Measurements from ENCODE around the gene PLIN1. TPM values are rescaled to one million over a fixed set of nuclear protein-coding genes. Genes with fewer than 3 reads are reported as not detected.

Gene PLIN1
- total and polyA plus RNA-seq, 10 of the 15 experiments (the other 5 are each of a cell fraction or from before 2014, with no cell fraction given) = 0.05 to 0.13 (median 0.09) TPM; not detected in 6

GRCh38 chr15:89664441-89665350, 14.5 kb downstream of the PLIN1 start:
- no peak overlapping the region for H3K27ac ChIP-seq (ENCODE audit: control insufficient read depth, insufficient read depth)
- TF ChIP-seq WRNIP1 (IDR thresholded peaks at IDR 0.05; ENCODE audit: borderline replicate concordance, low read depth, low read length) (no peak), RBBP5 (conservative IDR thresholded peaks at IDR 0.05) (no peak), IRF3 (IDR thresholded peaks at IDR 0.05) (no peak), EZH2 (IDR thresholded peaks at IDR 0.05; ENCODE audit: borderline replicate concordance, control insufficient read depth, low read depth, low read length) (no peak), LARP7 (IDR thresholded peaks at IDR 0.05) (no peak), POLR2AphosphoS5 (IDR thresholded peaks at IDR 0.05; ENCODE audit: low read length) (no peak), MYB (IDR thresholded peaks at IDR 0.05; ENCODE audit: borderline replicate concordance, low read depth, low read length) (no peak), FOS (IDR thresholded peaks at IDR 0.05; ENCODE audit: borderline replicate concordance, extremely low read depth, insufficient read length) (no peak), ZBED1 (IDR thresholded peaks at IDR 0.05; ENCODE audit: borderline replicate concordance) (no peak), REST (IDR thresholded peaks at IDR 0.05; ENCODE audit: low read depth, low read length) (no peak)
- DNase-seq (ENCODE audit: low read depth, low spot score) (no peak), ATAC-seq (no peak), FAIRE-seq (no peak)
- WGBS (ENCODE audit: insufficient coverage, insufficient replicate concordance, low lambda C conversion rate, missing lambda C conversion rate) = 66% methylated on average over 13 of the region's 13 CpGs
- H3K9me3 ChIP-seq (replicated peaks; ENCODE audit: control insufficient read depth, insufficient read depth, low read length) = no peaks in the 10 kb centered on the region
- H3K9ac ChIP-seq (ENCODE audit: control insufficient read depth, insufficient read depth, low read length) = no peak overlapping the region
- H3K27me3 ChIP-seq (replicated peaks in 1 of 2; ENCODE audit: control insufficient read depth in 2 of 2, insufficient read depth in 2 of 2, low read length in 1 of 2) = peaks cover 0 to 2% of the 10 kb centered on the region in 2 experiments; a peak in 1 of 4 replicates
- no peaks in the 10 kb centered on the region for H4K20me1 ChIP-seq (ENCODE audit: control insufficient read depth, insufficient read depth)
- H2AFZ ChIP-seq (ENCODE audit: control insufficient read depth, low read depth, low read length) = no peak overlapping the region
- POLR2A ChIA-PET = no interaction called here
- BruUV-seq (replicated peaks) = no TSS peak
- H3K4me2 ChIP-seq (ENCODE audit: control insufficient read depth, insufficient read depth) = peak overlapping the region; percentile 64; the same call in 1 of the 2 replicates
- no peaks in the 10 kb centered on the region for H3K36me3 ChIP-seq (ENCODE audit: control insufficient read depth in 2 of 2, insufficient read depth in 2 of 2, low read length in 1 of 2)
- in situ Hi-C loops (cut with MboI) = no loop called here
- intact Hi-C loops (cut with micrococcal nuclease; ENCODE audit: unreplicated experiment) = no loop called here
- SMC1A ChIA-PET (ENCODE audit: uncharacterized antibody, unreplicated experiment) = no interaction called here
- RAD21 ChIA-PET (ENCODE audit: unreplicated experiment) = no interaction called here
- H3K79me2 ChIP-seq (ENCODE audit: control insufficient read depth, insufficient read depth, low read length) = no peaks in the 10 kb centered on the region
- no peak overlapping the region for H3K4me3 ChIP-seq
- no peaks in the 10 kb centered on the region for H3K4me1 ChIP-seq (ENCODE audit: control insufficient read depth, insufficient read depth, low read length)
- CTCF ChIA-PET = no interaction called here
